ENCODE results near the gene A3GALT2.

GRCh38 chr1:33282791-33283190 lies 38.1 kb downstream of the A3GALT2 start:
- no peak for TF ChIP-seq POLR2AphosphoS5 (IDR thresholded peaks at IDR 0.05; ENCODE audit: low read depth, low read length)
- TF ChIP-seq TAF1 (IDR thresholded peaks at IDR 0.05; ENCODE audit: borderline replicate concordance, insufficient read depth, low read length), result no peak
- no peak for TF ChIP-seq REST (IDR thresholded peaks at IDR 0.05; ENCODE audit: insufficient read depth in 1 of 2, low read depth in 2 of 2, low read length in 2 of 2)
